ENCODE results near the gene PDE1A. TPM values are rescaled to one million over a fixed set of nuclear protein-coding genes. Genes with fewer than 3 reads are reported as not detected.

PDE1A gene
- total RNA-seq, result not detected

- H3K4me3 Mint-ChIP-seq, result no peak within 1 kb of the TSS
- POLR2A ChIA-PET, result interaction anchor here (0.6 kb wide), 1 partner anchor 255 kb away, joined by 3 read pairs; no protein-coding TSS in a partner anchor
- no peak within 1 kb of the TSS for H3K27ac Mint-ChIP-seq
- no peaks in the 10 kb centered on the region for H3K36me3 Mint-ChIP-seq (ENCODE audit: low read depth)
- H3K27me3 Mint-ChIP-seq (ENCODE audit: low read depth), result no peaks in the 10 kb centered on the region
- no peaks in the 10 kb centered on the region for H3K4me1 Mint-ChIP-seq (ENCODE audit: low read depth)
- DNase-seq (no peak), ATAC-seq (no peak)
- no peaks in the 10 kb centered on the region for H3K9me3 Mint-ChIP-seq (ENCODE audit: insufficient read depth)
- CTCF ChIA-PET, result no interaction called here
These were observed at the start of gene PDE1A for GRCh38 chr2:182426918-182427240. PDE1A (minus strand) TSS chr2:182427036.

- Mint-ChIP-seq H3K36me3 (ENCODE audit: low read depth) (no peaks in the 10 kb centered on the region), H3K27me3 (ENCODE audit: low read depth) (no peaks in the 10 kb centered on the region), H3K4me1 (ENCODE audit: low read depth) (no peaks in the 10 kb centered on the region), H3K27ac (no peak overlapping the region), H3K4me3 (no peak overlapping the region), H3K9me3 (ENCODE audit: insufficient read depth) (peaks cover 7% of the 10 kb centered on the region)
- ChIA-PET POLR2A (no interaction called here), CTCF (no interaction called here)
- ATAC-seq (no peak), DNase-seq (no peak)
These were observed 46.8 kb upstream of the PDE1A start for GRCh38 chr2:182473635-182474034.

GRCh38 chr2:182463760-182464159 is 36.9 kb upstream of the PDE1A start:
- ChIA-PET POLR2A (no interaction called here), CTCF (no interaction called here)
- Mint-ChIP-seq H3K36me3 (ENCODE audit: low read depth) (no peaks in the 10 kb centered on the region), H3K4me1 (ENCODE audit: low read depth) (no peaks in the 10 kb centered on the region), H3K27me3 (ENCODE audit: low read depth) (no peaks in the 10 kb centered on the region), H3K9me3 (ENCODE audit: insufficient read depth) (no peaks in the 10 kb centered on the region), H3K4me3 (no peak overlapping the region), H3K27ac (no peak overlapping the region)
- no peak for ATAC-seq
- no peak for DNase-seq

- no peaks in the 10 kb centered on the region for H3K27me3 Mint-ChIP-seq (ENCODE audit: low read depth)
- CTCF ChIA-PET, result no interaction called here
- H3K36me3 Mint-ChIP-seq (ENCODE audit: low read depth), result no peaks in the 10 kb centered on the region
- H3K27ac Mint-ChIP-seq, result no peak overlapping the region
- H3K4me3 Mint-ChIP-seq, result no peak overlapping the region
- H3K9me3 Mint-ChIP-seq (ENCODE audit: insufficient read depth), result no peaks in the 10 kb centered on the region
- no peak for ATAC-seq
- DNase-seq, result no peak
- POLR2A ChIA-PET, result no interaction called here
- H3K4me1 Mint-ChIP-seq (ENCODE audit: low read depth), result no peaks in the 10 kb centered on the region
These were observed 29.9 kb upstream of the PDE1A start for GRCh38 chr2:182456784-182457183.

GRCh38 chr2:182452456-182452990 is 25.7 kb upstream of the PDE1A start:
- Mint-ChIP-seq H3K4me1 (ENCODE audit: low read depth) (no peaks in the 10 kb centered on the region), H3K27me3 (ENCODE audit: low read depth) (no peaks in the 10 kb centered on the region), H3K36me3 (ENCODE audit: low read depth) (no peaks in the 10 kb centered on the region), H3K9me3 (ENCODE audit: insufficient read depth) (no peaks in the 10 kb centered on the region), H3K27ac (no peak overlapping the region), H3K4me3 (no peak overlapping the region)
- DNase-seq (no peak), ATAC-seq (no peak)
- CTCF ChIA-PET, result no interaction called here
- POLR2A ChIA-PET, result no interaction called here

GRCh38 chr2:182448371-182448770 is 21.5 kb upstream of the PDE1A start:
- DNase-seq (no peak), ATAC-seq (no peak)
- CTCF ChIA-PET, result no interaction called here
- Mint-ChIP-seq H3K4me1 (ENCODE audit: low read depth) (no peaks in the 10 kb centered on the region), H3K4me3 (no peak overlapping the region), H3K27ac (no peak overlapping the region), H3K27me3 (ENCODE audit: low read depth) (no peaks in the 10 kb centered on the region), H3K36me3 (ENCODE audit: low read depth) (no peaks in the 10 kb centered on the region), H3K9me3 (ENCODE audit: insufficient read depth) (no peaks in the 10 kb centered on the region)
- POLR2A ChIA-PET, result no interaction called here

GRCh38 chr2:182447863-182448262 is 21.0 kb upstream of the PDE1A start:
- Mint-ChIP-seq H3K4me3 (no peak overlapping the region), H3K36me3 (ENCODE audit: low read depth) (no peaks in the 10 kb centered on the region), H3K4me1 (ENCODE audit: low read depth) (no peaks in the 10 kb centered on the region), H3K27me3 (ENCODE audit: low read depth) (no peaks in the 10 kb centered on the region), H3K27ac (no peak overlapping the region), H3K9me3 (ENCODE audit: insufficient read depth) (no peaks in the 10 kb centered on the region)
- DNase-seq (no peak), ATAC-seq (no peak)
- ChIA-PET CTCF (no interaction called here), POLR2A (no interaction called here)

- H3K27me3 Mint-ChIP-seq (ENCODE audit: low read depth), result no peaks in the 10 kb centered on the region
- H3K9me3 Mint-ChIP-seq (ENCODE audit: insufficient read depth), result no peaks in the 10 kb centered on the region
- no peak overlapping the region for H3K4me3 Mint-ChIP-seq
- POLR2A ChIA-PET, result no interaction called here
- no peak overlapping the region for H3K27ac Mint-ChIP-seq
- no peaks in the 10 kb centered on the region for H3K4me1 Mint-ChIP-seq (ENCODE audit: low read depth)
- CTCF ChIA-PET, result no interaction called here
- ATAC-seq (no peak), DNase-seq (no peak)
- H3K36me3 Mint-ChIP-seq (ENCODE audit: low read depth), result no peaks in the 10 kb centered on the region
These were observed 20.3 kb upstream of the PDE1A start for GRCh38 chr2:182447163-182447562.

- no peak overlapping the region for H3K4me3 Mint-ChIP-seq
- ChIA-PET CTCF (no interaction called here), POLR2A (no interaction called here)
- H3K9me3 Mint-ChIP-seq (ENCODE audit: insufficient read depth), result no peaks in the 10 kb centered on the region
- ATAC-seq (no peak), DNase-seq (no peak)
- H3K27me3 Mint-ChIP-seq (ENCODE audit: low read depth), result no peaks in the 10 kb centered on the region
- no peaks in the 10 kb centered on the region for H3K4me1 Mint-ChIP-seq (ENCODE audit: low read depth)
- H3K36me3 Mint-ChIP-seq (ENCODE audit: low read depth), result no peaks in the 10 kb centered on the region
- no peak overlapping the region for H3K27ac Mint-ChIP-seq
These were observed 19.3 kb upstream of the PDE1A start for GRCh38 chr2:182446087-182446486.

GRCh38 chr2:182445391-182445965 is 18.6 kb upstream of the PDE1A start:
- Mint-ChIP-seq H3K4me3 (no peak overlapping the region), H3K27ac (no peak overlapping the region), H3K36me3 (ENCODE audit: low read depth) (no peaks in the 10 kb centered on the region), H3K27me3 (ENCODE audit: low read depth) (no peaks in the 10 kb centered on the region), H3K4me1 (ENCODE audit: low read depth) (no peaks in the 10 kb centered on the region), H3K9me3 (ENCODE audit: insufficient read depth) (no peaks in the 10 kb centered on the region)
- ChIA-PET POLR2A (no interaction called here), CTCF (no interaction called here)
- ATAC-seq (no peak), DNase-seq (no peak)

GRCh38 chr2:182444806-182445205 is 18.0 kb upstream of the PDE1A start:
- Mint-ChIP-seq H3K4me1 (ENCODE audit: low read depth) (no peaks in the 10 kb centered on the region), H3K4me3 (no peak overlapping the region), H3K27ac (no peak overlapping the region), H3K27me3 (ENCODE audit: low read depth) (no peaks in the 10 kb centered on the region), H3K36me3 (ENCODE audit: low read depth) (no peaks in the 10 kb centered on the region), H3K9me3 (ENCODE audit: insufficient read depth) (no peaks in the 10 kb centered on the region)
- DNase-seq (no peak), ATAC-seq (no peak)
- CTCF ChIA-PET, result no interaction called here
- POLR2A ChIA-PET, result no interaction called here

GRCh38 chr2:182444170-182444569 is 17.3 kb upstream of the PDE1A start:
- CTCF ChIA-PET, result no interaction called here
- H3K9me3 Mint-ChIP-seq (ENCODE audit: insufficient read depth), result no peaks in the 10 kb centered on the region
- ATAC-seq, result no peak

GRCh38 chr2:182436252-182436651 is 9.4 kb upstream of the PDE1A start:
- H3K4me1 Mint-ChIP-seq (ENCODE audit: low read depth), result no peaks in the 10 kb centered on the region
- H3K27me3 Mint-ChIP-seq (ENCODE audit: low read depth), result no peaks in the 10 kb centered on the region
- ChIA-PET CTCF (no interaction called here), POLR2A (no interaction called here)
- no peaks in the 10 kb centered on the region for H3K9me3 Mint-ChIP-seq (ENCODE audit: insufficient read depth)
- DNase-seq (no peak), ATAC-seq (no peak)
- no peak overlapping the region for H3K4me3 Mint-ChIP-seq
- H3K36me3 Mint-ChIP-seq (ENCODE audit: low read depth), result no peaks in the 10 kb centered on the region
- H3K27ac Mint-ChIP-seq, result no peak overlapping the region

More at GRCh38 chr2:182444170-182444569, 17.3 kb upstream of the PDE1A start:
- no peaks in the 10 kb centered on the region for H3K4me1 Mint-ChIP-seq (ENCODE audit: low read depth)
- no peak overlapping the region for H3K27ac Mint-ChIP-seq
- H3K4me3 Mint-ChIP-seq, result no peak overlapping the region
- H3K36me3 Mint-ChIP-seq (ENCODE audit: low read depth), result no peaks in the 10 kb centered on the region
- DNase-seq, result no peak
- POLR2A ChIA-PET, result no interaction called here
- H3K27me3 Mint-ChIP-seq (ENCODE audit: low read depth), result no peaks in the 10 kb centered on the region
